NCI-H1105 treated with DMSO at 0.1 percent for 48 hours (cell line): ENCODE data around the gene OSBPL10.

Experiments used
- DNase-seq: peaks from one replicate; lab custom pipeline; 2025; lab: John Stamatoyannopoulos, UW

Gene OSBPL10

GRCh38 chr3:31661993-31662670 is 318.9 kb downstream of the OSBPL10 start:
- DNase-seq: no peak

DNA sequence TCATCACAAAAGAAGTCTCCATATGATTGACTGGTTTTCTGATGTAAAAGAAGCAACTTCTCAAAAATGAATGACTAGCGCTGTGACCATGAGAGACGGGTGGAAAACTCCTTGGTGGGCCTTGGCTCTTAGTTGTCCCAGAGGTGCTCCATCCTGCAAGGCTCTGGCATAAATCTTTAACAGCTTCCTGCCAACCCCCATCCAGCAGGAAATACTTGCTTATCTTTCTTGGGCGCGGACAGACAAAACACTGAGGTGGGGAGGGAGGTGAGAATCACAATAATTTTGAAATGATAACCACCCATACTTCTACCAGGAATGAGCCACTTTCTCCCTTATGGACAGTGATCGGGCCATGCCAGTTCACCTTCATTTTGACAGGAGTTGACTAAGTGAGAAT is 319.8 kb downstream of the OSBPL10 start:
- DNase-seq: no peak

DNA sequence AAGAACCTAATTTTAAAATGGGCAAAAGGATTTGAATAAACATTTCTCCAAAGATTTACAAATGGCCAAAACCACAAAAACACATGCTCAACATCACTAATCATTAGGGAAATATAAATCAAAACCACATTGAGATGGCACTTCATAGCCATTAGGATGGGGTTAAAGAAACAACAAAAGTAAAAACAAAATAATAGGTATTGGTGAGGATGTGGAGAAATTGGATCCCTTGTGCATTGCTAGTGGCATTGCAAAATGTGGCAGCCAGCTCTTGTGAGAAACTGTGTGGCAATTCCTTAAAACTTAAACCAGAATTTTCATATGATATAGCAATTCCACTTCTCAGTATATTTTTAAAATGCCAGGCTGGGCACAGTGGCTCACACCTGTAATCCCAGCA is 321.8 kb downstream of the OSBPL10 start:
- no peak for DNase-seq

DNA sequence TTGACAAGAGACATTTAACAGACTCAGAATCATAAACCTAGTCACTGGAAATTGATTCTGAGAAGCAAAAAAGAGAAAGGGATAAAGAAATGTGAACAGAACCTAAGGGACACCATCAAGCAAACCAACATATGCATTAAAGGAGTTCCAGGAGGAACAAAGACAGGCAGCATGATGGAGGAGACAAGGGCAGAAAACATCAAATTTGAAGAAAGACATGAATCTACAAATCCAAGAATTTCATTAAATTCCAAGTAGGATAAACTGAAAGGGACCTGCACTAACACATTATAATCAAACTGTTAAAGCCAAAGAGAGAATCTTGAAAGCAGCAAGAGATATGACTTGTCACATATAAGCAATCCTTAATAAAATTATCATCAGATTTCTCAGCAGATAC is 326.1 kb downstream of the OSBPL10 start:
- DNase-seq: no peak

DNA sequence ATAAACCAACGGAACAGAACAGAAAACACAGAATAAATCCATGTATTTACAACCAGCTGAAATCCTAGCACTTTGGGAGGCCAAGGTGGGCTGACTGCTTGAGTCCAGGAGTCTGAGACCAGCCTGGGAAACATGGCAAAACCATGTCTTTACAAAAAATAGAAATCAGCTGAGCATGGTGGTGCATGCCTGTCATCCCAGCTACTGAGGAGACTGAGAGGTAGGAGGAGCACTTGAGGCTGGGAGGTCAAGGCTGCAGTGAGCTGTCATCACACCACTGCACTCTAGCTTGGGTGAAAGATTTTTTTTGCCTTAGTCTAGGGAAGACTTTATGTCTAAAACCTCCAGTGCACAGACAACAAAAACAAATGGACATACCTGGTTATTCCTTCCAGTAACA is 327.6 kb downstream of the OSBPL10 start:
- no peak for DNase-seq

GRCh38 chr3:31652296-31652695 is 328.8 kb downstream of the OSBPL10 start:
- DNase-seq: no peak

DNA sequence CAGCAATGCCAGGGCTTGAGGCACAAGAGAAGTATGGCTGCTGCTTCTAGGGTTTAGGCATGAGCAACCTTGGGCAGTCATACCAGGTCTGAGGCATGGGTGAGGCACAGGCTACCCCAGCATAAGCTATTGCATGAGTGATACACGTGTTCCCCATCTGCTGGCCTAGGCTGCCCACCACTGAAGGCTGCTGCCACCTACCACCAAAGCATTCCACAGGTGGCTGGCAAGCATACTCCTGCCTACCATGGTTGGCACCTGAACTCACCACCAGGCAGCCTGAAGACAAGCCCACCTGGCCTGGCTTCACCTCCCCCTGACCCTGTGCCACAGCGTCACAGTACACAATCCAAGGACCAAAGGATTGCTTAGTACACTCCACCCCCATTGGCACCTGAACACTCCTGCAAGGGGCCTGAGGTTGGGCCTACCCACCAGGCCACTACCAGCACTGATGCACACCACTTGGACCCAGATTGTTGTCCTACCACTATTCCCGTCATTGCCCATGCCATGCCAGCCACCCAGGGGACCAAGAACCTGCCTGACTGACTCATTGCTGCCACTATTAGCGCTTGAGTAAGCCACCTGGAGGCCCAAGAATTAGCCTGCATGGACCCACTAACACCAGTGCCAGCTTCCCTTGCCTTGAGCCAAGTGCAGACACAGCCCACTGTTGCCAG is 332.6 kb downstream of the OSBPL10 start:
- DNase-seq: no peak

DNA sequence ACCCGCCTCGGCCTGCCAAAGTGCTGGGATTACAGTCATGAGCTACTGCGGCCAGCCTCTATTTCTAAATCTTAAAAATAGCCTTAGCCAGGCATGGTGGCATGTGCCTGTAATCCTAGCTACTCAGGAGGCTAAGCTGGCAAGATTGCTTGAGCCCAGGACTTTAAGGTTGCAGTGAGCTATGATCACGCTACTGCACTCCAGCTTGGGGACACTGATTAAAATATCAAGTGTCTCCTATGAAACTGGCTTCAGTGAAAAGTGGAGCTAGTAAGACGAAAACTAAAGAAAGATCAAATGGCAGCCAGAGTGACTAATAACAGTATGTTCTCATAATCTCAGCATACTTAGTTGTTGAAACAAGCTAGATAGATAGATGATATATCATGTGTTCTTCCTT is 335.8 kb downstream of the OSBPL10 start:
- DNase-seq: no peak

DNA sequence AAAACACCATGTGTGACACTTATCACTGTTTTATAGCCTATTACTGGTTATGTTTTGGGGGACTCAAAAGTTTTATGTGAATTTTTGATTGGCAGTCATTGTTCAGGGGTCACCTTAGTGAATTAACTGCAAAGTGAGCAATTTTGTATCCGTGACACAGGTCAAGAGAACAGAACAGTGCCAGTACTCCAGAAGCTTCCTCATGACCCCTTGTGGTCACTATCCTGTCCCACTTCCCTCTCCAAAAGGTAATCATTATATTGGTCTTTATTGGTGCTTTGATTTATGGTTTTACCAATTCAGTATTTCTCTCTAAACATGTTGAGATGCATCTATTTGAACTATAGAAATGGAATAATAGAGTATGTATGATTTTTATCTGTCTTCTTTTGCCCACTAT is 341.2 kb downstream of the OSBPL10 start:
- DNase-seq: no peak

DNA sequence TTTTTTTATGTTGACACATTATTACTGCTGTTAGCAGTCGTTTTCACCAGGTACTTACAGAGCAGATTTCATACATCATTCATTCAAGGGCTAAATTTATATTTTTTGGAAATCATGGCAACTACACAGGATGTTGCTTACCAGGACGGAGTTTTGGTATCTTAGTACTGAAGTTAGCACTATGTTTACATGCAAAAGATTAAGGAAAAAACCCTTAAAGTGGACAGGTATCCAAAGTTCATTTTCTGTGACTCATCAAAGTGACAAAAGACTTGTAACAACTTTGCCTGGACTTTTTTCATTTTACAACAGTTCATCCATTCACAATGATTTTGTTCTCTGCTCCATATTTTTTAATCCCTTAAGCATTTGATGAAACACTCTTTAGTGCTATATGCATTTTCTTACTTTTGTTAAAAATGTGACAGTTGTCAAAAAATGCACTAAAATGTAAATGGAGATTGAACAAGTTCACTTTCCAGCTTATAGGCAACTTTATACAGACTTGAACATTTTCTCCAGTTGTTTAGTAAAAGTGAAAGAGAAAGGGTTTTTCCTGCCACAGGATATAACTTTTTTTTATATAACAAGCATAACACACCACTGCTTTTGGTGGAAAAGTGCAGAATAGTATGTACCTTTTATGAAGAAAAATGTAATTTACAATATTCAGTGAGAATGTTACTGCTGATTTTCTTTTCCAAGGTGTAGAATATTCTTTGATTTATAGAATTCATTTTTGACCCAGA is 344.2 kb downstream of the OSBPL10 start:
- no peak for DNase-seq

DNA sequence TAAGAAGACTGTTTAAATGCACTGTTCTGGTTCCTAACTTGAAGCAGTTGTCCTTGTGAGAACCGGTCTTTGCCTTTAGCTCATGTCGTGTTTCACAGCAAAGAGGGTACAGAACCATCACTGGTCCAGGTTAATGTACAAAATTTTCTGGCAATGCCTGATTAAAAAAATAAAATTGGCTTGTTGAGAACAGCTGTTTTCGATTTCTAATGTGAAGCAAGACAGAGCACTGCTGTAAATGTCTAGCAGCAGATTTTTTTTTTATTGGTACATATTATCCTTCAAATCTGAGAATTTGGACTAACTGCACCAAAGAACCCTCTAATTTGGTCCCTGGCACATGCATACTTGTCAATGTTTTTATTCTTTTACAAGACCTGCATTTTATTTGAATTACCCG is 345.0 kb downstream of the OSBPL10 start:
- DNase-seq: no peak

DNA sequence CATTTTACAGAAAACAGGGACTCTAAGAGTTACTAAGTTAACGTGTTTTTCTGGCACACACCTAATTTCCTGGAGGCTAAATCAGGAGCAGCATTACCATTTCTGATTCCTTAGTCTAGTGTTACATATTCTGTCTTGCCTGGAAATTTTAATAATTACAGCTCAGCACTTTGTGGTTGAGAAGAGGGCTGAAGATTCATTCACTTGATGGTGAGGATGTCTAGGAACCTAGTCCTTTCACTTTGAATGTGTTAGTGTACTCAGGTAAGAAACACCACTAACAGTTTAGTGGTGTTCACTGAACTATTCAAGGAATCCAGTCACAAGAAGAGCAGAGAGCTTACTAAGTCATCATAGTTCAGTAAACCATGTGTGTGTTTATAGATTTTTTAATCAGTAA is 345.5 kb downstream of the OSBPL10 start:
- no peak for DNase-seq

GRCh38 chr3:31634476-31634875 is 346.6 kb downstream of the OSBPL10 start:
- no peak for DNase-seq

DNA sequence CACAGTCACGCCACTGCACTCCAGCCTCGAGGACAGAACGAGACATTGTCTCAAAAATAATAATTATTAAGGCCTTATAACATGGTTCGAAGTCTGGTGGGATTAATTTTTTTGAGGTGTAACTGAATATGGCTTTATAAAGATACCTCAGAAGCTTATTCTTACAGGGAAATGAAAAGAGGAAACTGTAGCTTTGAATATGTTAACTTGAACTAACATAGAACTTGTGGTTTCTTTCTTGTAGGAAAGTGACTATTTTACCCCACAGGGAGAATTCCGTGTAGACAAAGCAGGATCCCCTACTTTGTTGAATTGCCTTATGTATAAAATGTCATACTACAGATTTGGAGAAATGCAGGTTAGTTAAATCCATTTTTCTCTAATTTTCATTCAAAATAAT is 352.0 kb downstream of the OSBPL10 start:
- no peak for DNase-seq

DNA sequence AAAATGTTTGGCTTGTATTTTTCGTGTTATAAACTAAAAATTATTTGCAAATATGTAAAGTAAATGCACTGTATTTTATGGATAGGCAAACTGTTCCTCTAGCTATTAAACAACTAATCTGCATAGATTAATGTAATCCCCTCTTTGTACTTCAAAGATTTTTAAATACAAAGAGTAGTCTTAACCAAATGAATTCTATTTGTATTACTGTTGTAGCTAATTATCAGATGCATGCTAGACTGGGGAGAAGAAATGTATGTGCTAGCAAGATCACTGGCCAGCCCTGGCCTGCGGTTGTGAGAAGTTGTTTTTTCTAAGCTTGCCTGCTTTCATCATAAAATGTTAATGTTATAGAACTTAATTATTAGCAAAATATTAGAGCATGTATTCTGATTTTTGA is 355.7 kb downstream of the OSBPL10 start:
- DNase-seq: no peak

GRCh38 chr3:31624083-31624709 is 356.9 kb downstream of the OSBPL10 start:
- DNase-seq: no peak

GRCh38 chr3:31622636-31623288 is 358.3 kb downstream of the OSBPL10 start:
- no peak for DNase-seq

DNA sequence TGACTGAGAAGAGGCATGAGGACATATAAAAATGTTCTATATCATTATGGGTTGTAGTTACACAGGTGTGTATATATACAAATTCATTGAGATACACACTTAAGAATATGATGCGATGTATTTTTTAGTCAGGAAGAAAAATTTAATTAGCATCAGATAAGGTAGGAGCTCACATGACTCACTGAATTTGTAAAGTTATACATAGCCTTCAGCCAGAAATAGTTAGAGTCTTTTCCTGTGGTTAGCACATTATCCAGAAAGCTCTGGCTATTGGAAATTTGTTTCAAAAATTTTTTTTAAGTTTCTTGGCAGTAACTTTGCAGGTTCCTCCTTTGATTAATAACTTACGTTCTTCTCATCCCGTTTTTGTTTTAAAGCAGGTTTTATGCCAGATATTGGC is 359.7 kb downstream of the OSBPL10 start:
- DNase-seq: no peak

- no peak for DNase-seq
Observed at GRCh38 chr3:31620656-31621055, 360.4 kb downstream of the OSBPL10 start.

GRCh38 chr3:31616711-31617110 is 364.4 kb downstream of the OSBPL10 start:
- no peak for DNase-seq

GRCh38 chr3:31615071-31615875 is 365.8 kb downstream of the OSBPL10 start:
- DNase-seq: peak; percentile 25
